Hematopoietic multipotent progenitor cell (in vitro differentiated cells): ENCODE results near the gene HMGXB4. TPM values are rescaled to one million over a fixed set of nuclear protein-coding genes. Genes with fewer than 3 reads are reported as not detected.
"Not testable (repeated sequence)": the region's sequence is repeated elsewhere in the genome, so short reads cannot be mapped to it uniquely, and the experiment has no call there.

Experiments
- DNase-seq, 3 donors: peaks; one replicate each; pipeline ENCODE4 v3.0.0-alpha.2; 2011 to 2015; ENCODE audit warnings: low read depth in 2 of 3, low spot score in 2 of 3
- total RNA-seq: library from RNA; depleted of rRNA; stranded (reverse); fragments of >200 nt; gene quantifications from one replicate; pipeline ENCODE4 v1.2.3, GENCODE V29; 2012

Gene HMGXB4
- 11.6 TPM for total RNA-seq

DNA sequence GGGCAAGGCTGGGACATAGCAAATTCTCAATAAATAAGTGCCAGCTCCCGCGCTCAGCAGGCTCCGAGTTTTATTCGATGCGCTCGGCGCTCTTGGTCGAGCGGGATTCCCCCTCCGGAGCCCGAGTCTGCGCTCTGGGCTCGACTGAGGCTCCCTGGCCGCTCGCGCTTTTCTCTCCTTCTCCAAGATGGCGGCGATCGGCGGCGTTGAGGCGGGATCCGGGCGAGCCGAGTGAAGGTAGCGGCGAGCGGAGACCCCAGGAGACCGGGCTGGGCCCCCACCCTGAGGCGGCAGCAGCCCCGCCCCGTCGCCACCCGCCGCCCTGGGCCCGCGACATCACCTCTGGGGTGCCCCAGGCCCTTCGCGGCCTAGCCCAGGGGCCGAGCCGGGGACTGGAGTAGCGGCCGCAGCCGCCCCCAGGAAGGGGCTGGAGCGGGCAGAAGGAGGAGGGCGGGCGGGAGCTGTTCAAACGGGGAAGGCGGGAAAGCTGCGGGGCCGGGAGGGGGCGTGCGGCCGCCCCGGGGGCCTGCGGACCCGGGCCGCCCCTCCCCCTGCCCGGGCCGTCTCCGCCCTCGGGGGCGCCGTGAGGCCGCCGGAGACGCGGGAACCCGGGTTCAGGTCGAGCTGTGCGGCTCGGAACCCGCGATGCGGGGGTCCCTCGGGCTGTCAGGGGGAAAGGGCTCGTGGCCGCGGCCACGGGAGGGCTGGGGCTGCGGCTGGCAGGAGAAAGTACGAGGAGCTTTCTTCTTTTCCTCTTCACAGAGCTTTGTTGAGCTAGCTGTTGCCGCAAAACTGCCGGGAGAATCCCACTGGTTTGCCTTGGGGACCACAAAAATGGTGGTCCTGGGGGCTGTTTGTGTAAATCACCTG is at the start of gene HMGXB4:
Gene HMGXB4 (plus strand): TSS at position 173 of the 870 bp plus-strand sequence. CDS start 4,898 bp downstream, outside the sequence.
- DNase-seq, result peak; percentile 72 to 92 (median 89)

DNA sequence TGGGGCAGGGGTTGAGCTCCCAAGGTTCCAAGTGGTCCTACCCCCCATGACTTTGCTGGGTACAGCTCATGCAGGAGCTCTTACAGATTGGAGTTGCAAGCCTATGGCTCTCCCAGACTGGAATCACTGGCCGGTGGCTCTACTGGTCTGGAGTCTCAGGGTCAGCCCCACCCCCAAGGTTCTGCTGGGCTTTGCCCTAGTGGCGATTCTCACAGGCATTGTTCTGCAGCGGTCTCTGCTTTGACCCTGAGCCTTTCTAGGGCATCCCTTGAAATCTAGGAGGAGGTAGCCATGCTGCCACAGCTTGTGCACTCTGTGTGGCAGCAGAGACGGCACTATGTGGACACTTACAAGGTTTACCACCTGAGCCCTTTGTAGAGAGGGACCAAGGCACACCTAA is 49.3 kb upstream of the HMGXB4 start:
- no peak for DNase-seq

DNA sequence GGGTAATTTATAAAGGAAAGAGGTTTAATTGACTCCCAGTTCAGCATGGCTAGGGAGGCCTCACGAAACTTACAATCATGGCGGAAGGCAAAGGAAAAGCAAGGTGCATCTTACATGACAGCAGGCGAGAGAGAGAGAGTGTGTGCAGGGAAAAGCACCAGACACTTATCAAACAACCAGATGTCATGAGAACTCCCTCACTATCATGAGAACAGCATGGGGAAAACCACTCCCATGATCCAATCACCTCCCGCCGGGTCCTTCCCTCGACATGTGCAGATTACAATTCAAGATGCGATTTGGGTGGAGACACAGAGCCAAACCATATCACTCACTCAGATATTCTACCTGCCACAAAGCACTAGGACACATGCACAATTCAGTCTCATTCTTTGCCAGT is 48.1 kb upstream of the HMGXB4 start:
- no peak for DNase-seq

GRCh38 chr22:35212009-35212408 is 45.3 kb upstream of the HMGXB4 start:
- DNase-seq, result no peak

DNA sequence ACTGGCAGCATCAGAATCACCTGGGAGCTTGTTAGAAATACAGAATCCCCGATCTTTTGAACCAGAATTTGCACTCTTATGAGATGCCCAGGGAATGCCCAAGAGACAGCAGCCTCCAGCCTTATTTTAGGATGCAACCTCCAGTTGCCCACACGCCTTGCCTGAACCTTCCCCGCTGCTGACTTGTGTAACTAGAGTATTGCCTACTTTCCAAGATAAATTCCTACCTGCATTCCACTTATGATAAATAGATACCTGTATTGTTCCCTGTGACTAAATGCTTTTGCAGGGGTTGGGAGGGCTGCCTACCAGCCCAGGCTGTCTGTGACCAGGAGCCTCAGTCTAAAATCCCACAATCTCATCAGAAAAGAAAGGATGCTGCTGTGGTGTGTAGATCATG is 44.3 kb upstream of the HMGXB4 start:
- no peak for DNase-seq

DNA sequence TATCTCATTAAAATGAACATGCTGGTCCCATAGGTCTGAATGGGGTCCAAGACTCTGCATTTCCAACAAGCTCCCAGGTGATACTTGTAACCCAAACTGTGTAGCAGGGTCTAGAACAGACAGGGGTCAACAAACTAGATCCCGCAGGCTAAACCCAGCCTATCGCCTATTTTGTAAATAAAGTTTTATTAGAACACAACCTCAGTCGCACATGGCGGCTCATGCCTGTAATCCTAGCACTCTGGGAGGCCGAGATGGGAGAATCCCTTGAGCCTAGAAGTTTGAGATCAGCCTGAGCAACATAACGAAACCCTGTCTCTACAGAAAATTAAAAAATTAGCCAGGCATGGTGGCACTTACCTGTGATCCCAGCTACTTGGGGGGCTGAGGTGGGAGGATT is 42.3 kb upstream of the HMGXB4 start:
- DNase-seq, result no peak

GRCh38 chr22:35215993-35216392 is 41.3 kb upstream of the HMGXB4 start:
- no peak for DNase-seq

DNA sequence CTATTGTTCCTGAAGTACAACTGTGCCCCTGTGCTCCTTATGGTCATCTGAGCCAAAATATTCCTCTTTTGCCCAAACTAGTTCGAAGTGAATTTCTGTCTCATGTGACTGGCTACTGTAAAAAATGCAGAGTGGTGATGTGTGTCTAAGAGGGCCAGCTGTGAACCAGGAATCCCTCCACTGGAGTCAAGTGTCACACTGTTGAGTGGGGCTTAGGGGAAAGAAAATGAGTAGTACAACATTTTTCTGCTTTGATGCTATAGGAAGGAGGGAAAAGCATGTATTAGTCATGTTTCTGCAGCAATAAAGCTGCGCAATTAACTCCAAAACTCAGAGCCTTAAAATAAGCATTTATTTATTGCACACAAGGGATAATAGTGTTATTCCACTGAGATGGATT is 39.8 kb upstream of the HMGXB4 start:
- no peak for DNase-seq

GRCh38 chr22:35218079-35218478 is 39.2 kb upstream of the HMGXB4 start:
- no peak for DNase-seq

DNA sequence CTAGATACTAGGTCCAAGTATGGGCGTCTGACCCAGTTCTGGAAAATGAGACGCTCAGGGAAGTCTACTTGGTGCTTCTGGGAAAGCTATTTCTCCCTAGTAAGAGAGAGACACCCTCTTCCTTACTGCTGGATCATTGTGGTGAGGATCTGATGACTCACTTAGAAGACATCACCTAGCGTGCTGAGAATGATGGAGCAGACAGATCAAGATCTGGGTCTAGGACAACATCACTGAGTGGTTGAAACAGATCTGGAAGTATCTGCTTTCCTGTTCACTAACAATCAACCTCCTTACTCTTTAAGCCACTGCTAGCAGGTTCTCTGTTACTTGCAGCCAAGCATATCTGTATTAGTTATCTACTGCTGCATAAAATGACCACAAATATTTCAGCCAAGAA is 38.3 kb upstream of the HMGXB4 start:
- DNase-seq, result no peak

DNA sequence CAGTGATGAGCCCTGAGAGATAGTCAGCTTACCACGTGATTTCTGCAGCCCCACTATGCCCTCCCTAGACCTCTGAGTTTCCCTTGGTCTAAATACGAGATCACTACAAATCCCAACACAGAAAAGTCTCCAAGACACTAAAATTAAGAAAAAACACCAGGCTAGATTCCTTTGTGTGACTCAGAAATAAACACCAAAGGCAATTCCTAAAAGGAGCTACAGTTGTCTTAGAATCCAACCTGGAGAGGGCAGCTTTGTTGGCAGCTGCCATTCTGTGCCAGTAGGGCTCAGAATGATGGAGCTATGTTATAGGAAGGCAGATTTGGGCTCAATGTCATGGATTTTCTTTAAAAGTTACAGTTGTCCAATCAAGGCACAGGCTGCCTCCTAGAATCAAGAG is 37.1 kb upstream of the HMGXB4 start:
- no peak for DNase-seq

DNA sequence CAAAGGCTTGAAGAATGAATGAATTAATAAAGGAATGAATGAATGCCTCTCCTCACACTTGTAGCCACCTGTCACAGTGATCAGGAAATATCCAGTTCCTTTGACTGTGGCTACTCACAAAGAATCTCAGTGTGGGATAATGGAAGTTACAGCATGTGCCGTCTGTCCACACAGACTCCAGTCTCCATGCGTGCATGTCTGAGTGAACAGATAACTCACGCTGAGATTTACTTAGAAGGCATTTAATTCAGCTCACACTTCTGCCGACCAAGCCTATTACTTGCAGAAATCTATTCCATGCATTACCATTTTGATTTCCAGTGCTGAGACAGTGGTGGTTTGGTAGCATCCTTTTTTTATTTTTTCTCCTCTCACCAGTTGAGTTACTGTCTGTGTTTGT is 32.3 kb upstream of the HMGXB4 start:
- DNase-seq, result no peak

- DNase-seq, result peak in 1 of 3 donors; percentile 2
Measured at GRCh38 chr22:35226958-35227647, 30.2 kb upstream of the HMGXB4 start.

GRCh38 chr22:35229865-35230264 is 27.4 kb upstream of the HMGXB4 start:
- DNase-seq, result no peak

GRCh38 chr22:35230417-35230816 is 26.9 kb upstream of the HMGXB4 start:
- no peak for DNase-seq

- DNase-seq, result peak in 2 of 3 donors; percentile 1 to 40
Measured at GRCh38 chr22:35230839-35231584, 26.3 kb upstream of the HMGXB4 start.

DNA sequence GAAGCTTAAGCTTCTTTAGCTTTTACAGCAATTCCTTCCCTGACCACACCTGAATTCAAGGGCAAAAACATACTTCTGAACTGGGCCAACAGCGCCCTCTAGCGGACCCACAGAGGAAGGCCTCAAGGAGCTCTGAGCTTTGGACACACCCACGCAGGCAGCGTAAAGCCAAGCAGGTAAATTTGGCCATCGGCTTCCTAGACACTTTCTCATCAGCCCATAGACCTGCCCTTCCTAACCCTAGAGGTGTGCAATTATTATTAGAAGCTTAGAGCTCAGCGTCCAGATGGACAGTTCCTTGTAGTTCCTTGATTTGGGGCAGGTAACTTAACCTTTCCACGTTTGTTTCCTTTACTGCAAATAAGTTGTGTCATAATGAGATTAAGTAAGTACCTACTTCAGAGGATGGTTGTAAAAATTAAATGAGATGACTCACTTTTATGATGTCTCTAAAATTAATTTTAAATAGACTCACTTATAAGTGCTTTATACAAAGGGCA is 25.7 kb upstream of the HMGXB4 start:
- DNase-seq, result peak; percentile 59 to 75 (median 61)

- DNase-seq, result not testable (repeated sequence)
Measured at GRCh38 chr22:35238749-35239148, 18.5 kb upstream of the HMGXB4 start.

DNA sequence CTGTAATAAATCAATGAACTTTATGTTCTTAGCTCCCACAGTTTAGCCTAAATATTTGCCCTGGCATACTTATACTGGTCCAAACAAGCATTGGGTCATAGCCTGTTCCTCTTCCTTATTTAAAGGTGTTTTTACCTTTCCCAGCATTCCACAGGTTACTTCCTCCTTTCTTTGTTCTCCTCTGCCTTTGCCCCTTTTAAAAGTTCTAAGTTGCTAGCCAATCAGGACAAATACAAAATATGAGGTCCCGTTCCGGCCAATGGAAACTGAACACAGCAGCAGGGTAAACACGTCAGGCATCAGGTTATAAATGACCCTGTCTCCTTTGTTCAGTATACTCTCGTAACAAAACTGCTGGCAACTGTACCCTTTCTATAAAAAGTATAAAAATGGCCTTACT is 12.8 kb upstream of the HMGXB4 start:
- not testable (repeated sequence) for DNase-seq

GRCh38 chr22:35250156-35250555 is 7.1 kb upstream of the HMGXB4 start:
- DNase-seq, result no peak

DNA sequence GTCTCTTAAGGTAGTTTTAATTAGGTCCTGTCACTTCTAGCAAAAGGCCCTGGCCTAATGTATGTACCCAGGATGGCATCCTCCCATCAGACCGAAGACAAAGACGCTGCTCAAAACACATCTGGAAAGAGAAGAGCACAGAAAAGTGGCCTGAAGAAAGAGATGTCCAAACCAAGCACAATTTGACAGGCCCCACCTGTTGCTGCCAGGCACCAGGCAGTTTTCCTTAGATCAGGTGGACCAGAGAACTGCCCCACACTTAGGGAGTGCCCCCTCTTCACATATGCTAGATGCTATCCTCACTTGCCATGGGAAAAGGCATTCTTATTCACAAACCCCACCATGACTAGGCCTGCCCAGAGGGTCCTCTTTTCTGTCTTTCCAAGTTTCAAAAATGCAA is 3.3 kb upstream of the HMGXB4 start:
- no peak for DNase-seq
